ENCODE measurements around the gene SLC25A17. TPM values are rescaled to one million over a fixed set of nuclear protein-coding genes. Genes with fewer than 3 reads are reported as not detected.

Gene SLC25A17, protein sequence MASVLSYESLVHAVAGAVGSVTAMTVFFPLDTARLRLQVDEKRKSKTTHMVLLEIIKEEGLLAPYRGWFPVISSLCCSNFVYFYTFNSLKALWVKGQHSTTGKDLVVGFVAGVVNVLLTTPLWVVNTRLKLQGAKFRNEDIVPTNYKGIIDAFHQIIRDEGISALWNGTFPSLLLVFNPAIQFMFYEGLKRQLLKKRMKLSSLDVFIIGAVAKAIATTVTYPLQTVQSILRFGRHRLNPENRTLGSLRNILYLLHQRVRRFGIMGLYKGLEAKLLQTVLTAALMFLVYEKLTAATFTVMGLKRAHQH
- total RNA-seq = 25.8 TPM

DNA sequence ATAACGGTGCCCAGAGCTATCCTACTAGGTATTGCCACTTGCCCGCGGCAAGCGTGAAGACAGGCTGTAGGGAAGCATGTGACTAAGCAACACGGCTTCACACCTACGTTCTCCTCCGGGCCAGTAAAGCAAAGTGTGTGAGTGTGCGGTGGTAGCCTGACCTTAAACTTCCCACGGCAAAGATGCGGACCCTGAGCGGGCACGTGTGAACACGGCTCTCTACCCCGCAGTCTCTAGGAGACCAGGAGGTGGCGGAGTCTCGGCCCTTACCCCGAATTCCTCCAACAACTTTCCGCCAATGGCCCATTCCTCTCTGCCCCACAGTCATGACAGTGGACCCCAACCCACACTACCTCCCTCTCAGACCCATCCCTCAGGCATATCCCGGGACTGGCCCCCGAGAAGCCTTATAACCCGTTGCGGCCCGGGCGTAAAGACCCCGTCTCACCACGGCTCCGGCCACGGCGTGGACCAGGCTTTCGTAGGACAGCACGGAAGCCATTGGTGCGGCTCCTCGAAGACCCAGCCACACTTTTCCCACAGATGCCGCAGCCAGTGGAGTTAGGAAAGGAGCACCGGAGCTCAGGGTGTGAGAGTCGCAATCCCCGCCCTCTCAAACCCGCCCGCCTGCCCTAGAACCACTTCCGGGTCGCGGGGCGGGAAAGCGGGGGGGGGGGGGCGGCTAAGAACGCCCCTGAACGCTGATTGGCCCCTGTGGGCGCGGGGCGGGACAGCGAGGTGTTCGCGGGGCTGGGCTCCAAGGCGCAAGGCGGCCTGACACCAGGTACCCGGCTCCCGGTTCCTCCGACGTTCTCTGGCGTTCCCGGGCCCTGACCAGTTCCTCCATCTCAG, at the start of gene SLC25A17:
TSS of gene SLC25A17 (minus strand) at position 600 of the 852 bp plus-strand sequence. CDS start at position 502, 98 bp downstream.

DNA sequence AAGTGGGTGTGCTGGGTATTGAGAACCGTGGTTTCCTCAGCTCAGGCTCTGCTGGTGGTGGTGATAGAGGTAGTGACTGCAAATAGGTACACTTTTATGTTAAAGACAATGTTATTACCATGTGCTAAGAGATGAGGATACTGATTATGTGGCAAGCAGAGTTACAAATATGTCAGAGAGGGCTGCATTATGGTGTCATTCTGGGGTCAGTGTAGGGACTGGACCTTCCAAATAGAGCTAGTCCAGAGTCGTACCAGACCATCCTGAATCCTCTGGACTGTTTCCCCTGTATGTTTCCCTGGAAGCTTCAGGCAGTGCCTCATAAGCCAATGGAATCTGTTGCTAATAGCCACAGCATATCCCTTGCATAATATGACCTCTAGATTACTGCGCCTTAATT, 42.9 kb upstream of the SLC25A17 start, which contains the start of gene DNAJB7:
TSS of gene DNAJB7 (minus strand) at position 101 of the 400 bp plus-strand sequence. CDS start 119 bp downstream, outside the sequence.

DNA sequence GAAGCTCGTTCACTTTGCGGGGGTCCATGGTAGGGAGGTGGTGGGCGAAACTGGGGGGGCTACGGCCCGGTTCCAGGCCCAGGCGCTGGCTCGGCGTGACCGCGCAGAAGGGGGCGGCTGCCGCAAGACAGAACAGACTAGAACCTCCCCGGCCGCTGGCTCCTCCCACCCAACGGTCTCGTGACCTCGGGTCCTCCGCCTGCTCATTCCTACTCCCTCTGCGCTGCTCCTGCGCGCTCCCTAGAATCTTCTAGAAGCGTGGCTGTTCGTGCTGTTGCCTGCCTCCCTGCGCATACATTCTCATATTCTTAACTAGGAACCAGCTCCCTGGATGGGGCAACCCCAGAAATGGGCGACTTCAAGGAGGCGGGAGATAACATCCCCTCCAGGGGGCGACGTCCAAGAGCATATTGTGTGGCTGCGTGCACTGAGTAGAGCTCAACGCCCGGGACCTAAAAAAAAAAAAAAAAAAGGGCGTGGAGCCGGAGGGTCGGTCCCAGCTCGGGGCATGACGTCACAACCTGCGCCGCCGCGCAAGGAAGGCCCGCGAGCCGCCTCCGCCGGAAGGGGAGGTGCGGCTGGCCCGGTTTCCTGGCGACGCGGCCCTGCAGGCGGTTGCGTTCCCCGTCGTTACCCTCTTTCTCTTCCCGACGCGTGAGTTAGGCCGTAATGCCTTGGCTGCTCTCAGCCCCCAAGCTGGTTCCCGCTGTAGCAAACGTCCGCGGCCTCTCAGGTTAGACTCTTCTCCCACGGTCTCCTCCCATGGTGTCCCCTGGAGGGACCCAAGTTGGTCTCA, 37.6 kb upstream of the SLC25A17 start, which contains the start of the genes ST13 and XPNPEP3:
TSS of gene ST13 (minus strand) at position 127 of the 796 bp plus-strand sequence. CDS start at position 28, 99 bp downstream.
TSS of gene XPNPEP3 (plus strand) at position 636 of the 796 bp plus-strand sequence. CDS start at position 670, 34 bp downstream.

Small RNA genes within 50 kb of the gene (small RNA-seq; reads per million reads assigned to genes)
- gene JTBP1 (not detected), gene MIR4766 (not detected)

Other genes starting within 250 kb of the SLC25A17 start
- gene MRTFA, start 182.6 kb downstream of the SLC25A17 start, total RNA-seq = 28.8 TPM
- gene MCHR1, start 139.9 kb downstream of the SLC25A17 start, total RNA-seq = 11.5 TPM
- gene ST13, start 37.3 kb upstream of the SLC25A17 start, total RNA-seq = 183 TPM
- gene XPNPEP3, start 37.8 kb upstream of the SLC25A17 start, total RNA-seq = 10.4 TPM
- not detected for gene DNAJB7, start 42.8 kb upstream of the SLC25A17 start, total RNA-seq
- gene RBX1, start 132.0 kb upstream of the SLC25A17 start, total RNA-seq = 73.8 TPM

Measured in diencephalon (tissue), 1 donor.